ENCODE results near the gene ITPR2.
"Not testable (repeated sequence)": the region's sequence is repeated elsewhere in the genome, so short reads cannot be mapped to it uniquely, and the experiment has no call there.

The ITPR2 gene

DNA sequence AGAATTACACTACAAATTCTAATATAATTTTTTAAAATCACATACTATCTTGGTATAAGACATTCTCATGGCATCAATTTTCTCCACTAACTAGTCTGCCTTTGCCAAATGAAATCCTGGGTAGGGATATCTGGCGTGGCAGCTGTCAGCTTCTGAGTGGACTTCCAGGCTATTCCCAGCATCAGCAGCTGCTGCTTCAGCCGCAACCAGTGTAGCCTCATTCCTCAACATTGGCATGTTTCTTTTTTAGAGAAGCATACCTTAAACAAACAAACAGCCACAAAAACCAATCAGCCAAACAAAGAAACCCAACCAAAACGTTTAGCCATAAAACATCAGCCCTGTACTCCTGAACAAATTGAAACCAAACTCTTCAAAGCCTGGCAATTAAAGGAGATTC is 401.8 kb downstream of the ITPR2 start:
- no peak for DNase-seq

DNA sequence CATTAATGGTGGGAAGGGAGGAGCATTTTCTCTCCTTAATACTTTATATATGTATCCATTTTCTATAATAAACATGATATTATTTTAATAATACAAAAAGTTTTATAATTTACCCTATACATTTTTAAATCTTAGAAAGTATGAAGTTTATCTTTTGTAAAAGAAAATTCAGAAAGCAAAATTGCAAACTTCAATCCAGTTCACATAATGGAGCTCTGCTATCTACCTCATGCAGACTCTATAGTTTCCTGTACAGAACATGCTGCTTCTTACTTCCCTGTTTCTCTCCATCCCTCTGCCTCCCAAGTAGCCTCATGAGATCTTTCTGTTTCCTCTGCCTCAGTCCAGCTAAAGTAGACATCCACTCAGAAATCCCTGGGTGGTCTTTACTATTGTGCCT is 402.4 kb downstream of the ITPR2 start:
- DNase-seq = not testable (repeated sequence)

DNA sequence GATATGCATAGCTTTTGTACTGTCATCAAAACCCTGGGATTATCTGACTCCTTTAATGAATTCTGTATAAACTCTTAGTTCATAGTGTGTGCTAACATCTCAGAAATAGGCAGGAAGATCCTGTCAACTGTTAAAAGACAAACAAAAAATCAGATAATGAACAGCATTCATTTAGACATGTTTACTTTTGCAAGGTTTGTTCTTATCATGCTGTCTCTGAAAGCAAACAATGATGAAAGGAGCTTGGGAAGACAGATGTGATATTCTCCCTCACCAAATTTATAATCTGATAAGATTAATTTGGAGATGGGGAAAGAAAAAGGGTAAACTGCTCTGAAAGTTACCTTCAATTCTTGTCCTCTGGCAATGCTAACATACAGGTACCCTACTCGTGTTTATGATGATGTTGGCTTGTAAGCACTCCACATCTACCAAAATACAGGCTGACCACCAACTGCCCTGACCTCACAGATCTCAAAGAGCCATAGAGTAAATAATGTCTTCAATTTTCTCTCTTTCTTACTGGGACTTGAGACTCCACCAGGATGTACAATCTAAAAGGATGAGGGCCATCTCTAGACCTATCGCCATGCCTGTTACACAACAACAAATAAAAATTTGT is 403.8 kb downstream of the ITPR2 start:
- no peak for DNase-seq

DNA sequence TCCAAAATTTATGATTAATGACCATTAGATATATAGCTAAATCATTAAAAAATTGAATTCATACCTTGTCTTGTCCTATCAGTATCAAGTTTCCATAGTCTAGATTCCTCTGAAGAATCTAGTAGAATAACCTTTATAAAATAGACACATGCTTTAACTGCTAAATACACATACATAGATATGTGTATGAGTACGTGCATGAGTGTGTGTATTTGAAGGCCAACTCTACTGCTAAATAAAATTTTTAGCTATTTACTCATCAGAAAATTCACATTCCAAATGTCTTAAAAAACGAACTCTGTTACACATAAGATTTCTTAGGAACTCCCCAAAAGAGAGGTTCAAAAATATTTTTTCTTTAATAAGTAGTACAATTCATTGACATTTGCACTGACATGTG is 404.6 kb downstream of the ITPR2 start:
- no peak for DNase-seq

DNA sequence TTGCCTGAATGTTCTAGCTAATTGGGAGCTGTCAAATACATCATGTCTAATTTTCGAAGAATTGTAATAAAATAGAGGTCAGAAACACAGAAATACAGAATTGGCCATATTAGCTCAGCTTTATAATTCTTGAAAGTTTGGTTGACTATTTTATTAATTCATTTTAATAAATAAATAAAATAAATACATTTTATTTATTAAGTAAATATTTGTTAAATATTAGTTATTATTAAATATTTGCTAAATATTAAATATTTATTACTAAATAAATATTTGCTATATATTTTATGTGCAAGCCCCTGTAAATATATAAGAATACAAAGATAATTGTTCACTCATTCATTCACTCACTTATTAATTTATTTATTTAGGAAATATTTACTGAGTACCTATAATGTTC is 406.3 kb downstream of the ITPR2 start:
- no peak for DNase-seq

DNA sequence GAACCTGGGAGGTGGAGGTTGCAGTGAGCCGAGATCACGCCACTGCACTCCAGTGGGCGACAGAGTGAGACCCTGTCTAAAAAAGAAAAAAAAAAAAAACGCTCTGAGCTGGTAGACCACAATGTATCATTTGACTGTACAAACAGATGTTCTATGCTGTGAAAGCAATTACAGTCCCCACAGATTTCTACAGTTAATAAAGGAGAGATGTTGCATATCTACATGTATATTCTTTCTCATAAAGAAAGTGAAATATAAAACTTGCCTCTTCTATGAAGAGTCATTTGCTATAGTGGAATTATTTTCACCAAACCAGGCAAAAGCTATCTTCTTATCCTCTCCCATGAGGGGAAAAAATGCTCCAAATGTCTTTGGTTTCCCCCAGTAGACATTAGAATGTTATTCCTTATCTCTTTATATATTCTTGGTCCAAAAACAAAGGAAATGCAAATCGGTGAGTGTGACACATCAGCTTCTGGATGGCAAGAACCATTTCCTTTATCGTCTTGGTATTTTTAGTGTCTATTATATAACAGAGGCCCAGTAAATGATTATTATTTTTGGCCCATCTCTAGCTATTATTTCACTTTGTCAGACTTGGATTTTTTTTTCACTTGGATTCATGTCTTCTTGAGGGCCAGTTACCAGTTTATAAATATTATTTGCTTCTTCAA is 407.3 kb downstream of the ITPR2 start:
- no peak for DNase-seq

DNA sequence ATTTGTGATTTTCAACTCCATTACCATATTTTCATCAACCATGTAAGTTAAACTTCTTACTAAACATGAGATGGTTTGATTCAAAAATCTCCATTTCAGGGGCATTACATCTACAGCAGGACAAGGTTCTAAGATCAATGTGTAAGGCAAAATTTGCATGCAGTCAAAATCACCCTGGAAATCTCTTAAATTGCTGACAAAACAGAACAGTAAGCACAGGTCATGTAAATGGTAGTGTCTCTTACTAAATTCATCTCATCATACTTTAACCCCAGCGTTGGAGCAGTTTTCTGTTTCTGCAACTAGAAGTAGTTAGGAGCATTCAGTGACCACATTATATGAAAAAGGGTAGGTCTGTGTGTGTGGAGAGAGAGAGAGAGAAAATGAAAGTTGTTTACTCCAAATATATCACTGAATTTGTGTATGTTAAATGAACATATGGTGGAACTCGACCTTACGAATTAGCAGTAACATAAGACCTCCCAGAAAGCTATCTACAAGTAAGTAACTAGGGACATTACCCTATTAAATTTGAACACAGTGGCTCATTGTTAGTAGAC is 410.1 kb downstream of the ITPR2 start:
- no peak for DNase-seq

DNA sequence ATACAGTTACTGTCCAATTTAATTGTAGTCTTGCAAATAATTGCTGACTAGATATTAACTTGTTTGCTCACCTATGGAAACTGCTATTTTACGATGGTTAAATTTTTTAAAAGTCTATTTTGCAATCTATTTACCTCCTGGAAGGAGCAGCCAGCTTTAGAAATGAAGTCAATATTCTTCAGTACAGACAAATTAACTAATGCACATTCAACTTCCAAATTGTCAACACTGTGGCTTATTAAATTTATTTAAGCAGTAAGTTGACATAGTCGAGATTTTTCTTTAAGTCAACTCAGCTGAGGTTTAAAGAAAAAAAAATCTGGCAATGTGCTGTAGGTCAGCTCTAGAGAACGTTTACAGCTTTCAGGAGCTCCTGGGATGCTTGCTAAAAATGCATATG is 416.4 kb downstream of the ITPR2 start:
- no peak for DNase-seq

DNA sequence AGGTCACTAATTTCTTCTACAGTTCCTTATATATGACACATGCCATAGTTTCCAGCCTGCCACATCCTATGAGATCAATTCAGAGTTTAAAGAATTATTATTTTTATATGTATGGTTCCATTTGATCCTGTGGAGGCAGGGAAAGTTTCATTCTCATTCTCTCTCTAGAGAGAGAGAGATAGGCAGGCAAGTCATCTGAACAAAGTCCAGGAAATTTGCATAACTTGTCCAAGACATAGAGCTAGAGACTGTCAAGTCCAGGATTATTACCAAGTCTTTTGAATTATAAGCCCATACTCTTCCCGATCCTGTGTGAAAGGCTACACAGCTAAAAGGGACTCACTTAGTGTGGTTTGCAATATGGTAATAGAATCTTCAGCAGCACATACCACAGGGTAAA is 422.3 kb downstream of the ITPR2 start:
- DNase-seq = no peak

DNA sequence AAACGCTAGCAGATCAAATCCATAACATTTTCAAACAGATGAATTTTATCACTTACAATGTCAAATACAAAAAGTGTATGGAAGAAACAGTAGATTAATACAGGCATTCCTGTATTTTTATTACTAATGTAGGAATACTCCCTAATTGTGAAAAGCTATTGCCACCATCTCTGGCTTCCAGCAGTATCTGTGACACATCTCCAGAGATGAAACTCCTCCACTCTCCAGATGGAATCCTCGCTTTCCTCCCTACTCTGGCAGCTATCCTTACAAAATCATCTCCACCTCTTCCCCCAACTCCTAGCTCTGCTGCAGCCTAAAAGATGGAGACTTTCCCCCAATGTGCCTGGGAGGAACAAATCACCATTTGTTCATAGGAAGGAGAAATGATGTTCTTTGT is 426.2 kb downstream of the ITPR2 start:
- DNase-seq = no peak

DNA sequence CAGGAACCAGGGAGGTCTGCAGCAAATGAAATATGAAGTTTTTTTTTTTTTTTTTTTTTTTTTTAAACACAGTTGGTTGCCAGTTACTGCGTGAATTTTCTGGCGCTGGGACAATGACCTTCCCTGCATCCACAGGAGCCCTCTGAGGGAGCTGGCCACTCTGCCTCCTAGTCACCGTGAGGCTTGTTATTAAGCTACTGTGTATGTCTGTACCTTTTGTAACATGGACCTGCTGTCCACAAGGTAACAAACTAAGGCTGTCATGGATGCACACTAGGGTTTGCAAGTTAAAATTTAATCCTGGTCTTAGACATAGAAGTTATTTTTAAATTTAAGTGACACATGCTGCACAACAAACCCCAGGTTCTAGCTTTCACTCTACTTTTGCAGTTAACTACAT is 426.6 kb downstream of the ITPR2 start:
- no peak for DNase-seq

DNA sequence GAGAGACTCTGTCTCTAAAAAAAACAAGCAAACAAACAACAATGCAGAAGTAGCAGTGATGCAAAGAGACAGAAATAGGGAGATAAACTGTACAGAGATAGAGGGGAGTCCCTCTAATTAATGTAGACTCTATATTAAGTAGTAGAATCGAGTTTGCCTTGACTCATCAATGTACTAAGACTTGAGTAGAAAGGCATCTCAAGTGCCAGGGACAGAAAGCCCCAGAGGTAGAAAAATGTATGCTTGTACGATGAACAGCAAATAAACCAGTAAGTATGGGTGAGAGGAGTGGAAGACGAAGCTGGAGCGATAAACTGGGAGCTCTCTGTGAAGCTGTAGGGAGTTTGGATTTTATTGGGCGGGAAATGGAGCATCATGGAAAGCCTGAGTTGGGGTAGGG is 429.4 kb downstream of the ITPR2 start:
- DNase-seq = no peak

DNA sequence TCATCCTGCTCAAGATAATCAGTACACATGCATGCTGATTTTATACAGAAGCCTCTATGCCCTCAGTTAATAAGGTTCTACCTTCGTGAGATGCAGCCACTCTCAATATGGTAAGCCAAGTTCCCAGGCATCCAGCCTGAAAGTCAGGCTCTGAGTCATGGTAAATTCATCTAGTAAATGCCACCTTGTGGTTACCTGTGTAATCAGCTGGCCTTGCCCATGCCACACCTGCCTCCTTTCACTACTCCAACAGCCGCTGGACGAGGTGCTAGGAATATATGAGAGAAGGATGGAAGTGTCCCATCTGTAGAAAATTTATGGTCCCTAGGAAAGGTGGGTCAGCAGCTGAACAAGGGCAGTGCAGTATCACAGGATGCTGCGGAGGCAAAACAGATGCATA is 430.3 kb downstream of the ITPR2 start:
- no peak for DNase-seq

DNA sequence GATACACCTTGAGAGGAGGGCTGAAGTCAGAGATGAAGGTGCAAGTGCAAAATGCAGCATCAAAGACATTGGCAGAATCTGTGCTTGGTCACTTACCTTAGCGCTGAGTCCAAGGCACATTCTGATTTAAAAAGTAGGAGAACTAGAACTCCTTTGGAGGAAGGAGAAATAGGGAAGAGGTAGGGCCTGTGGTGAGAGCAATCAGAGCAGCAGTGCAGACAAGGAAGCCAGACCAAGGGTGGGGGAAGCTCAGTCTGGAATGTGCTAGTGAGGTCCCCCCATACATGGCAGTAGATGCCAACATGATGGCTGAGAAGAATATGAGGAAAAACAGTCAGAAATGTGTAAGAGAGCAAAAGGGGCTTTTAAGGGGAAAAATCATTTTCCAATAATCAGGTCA is 431.1 kb downstream of the ITPR2 start:
- DNase-seq = no peak

DNA sequence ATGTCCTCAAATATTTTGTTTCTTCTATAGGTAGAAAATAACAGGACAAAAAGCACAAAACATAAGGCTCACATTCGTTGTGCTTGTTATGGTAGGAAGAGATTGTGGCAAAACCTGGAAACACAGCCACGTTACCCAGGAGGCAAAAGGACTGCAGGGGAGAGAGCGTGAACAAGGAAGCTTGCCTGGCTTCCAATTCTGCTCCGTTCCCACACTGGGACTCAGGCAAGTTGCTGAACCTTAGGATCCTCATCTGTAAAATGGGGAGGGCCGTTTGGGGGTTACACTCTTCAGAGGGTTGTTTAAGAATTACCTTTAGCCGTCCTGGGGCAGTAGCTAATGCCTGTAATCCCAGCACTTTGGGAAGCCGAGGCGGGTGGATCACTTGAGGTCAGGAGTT is 432.4 kb downstream of the ITPR2 start:
- no peak for DNase-seq

DNA sequence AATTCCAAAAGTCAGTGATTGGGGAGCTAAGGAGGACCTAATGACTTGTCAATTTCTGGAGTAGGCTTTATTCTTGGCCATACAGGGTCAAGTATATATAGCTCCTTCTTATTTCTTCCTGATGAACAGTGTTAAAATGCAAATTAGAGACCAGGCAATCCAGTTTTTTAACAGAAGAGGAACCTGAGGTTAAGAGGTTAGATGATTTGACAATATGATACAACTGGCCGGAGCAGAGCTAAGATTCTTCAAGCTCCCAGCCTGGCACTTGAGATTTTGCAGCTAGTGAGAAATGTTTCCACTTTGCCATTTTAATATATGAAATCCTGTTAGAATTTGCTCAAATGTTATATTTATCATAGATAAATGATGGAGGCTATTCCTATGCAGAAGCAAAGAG is 433.6 kb downstream of the ITPR2 start:
- no peak for DNase-seq

DNA sequence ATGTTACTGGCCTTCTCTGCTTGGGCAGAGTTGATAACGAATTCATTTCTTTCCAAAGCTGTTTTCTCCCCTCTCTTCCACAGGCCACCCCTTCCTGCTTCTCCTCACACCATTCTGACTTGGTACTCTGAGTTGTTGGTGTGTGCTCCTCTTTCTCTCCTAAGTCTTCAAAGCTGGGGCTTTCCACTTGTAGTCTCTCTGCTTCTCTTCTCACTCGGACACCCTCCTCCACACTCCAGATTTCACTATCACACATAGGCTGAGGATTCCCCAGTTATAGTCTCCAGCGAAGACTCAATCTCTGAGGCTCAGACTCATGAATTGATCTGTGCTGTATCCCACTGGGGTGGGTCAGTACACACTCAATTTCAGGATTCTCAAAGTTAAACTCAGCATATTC is 436.6 kb downstream of the ITPR2 start:
- no peak for DNase-seq

DNA sequence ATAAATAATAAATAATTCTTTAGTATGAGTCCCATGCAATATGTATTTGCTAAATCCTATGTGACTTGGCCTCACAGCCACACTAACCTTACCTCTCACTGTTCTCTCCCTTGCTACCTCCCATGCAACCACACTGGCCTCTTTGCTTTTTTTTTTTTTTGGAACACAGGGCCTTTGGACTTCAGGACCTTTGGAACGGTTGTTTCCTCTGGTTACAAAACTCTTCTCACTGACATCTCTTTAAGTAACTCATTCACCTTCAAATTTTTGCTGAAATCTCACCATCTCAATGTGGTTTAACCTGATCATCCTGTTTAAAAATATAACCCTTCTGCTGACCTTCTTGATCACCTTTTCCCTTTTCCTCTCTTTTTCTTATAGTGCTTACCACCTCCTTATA is 443.7 kb downstream of the ITPR2 start:
- DNase-seq = no peak

DNA sequence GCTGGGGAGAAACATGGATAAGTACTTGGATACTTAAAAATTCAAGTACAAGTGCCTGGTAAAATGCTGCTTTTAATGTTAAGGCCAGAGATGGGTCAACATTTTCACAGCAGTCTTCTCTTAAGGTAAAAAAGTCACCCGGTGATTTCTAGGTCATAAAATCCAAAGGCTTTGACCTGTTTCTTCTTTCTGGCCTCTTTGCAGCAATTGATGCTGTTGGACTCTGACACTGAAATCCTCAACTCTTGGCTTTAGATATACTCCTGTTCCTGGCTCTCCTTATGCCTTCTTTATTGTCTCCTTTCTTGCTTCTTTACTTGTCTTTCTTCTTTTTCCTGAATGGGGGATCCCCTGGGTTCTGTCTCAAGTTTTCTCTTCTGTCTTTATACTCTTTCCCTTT is 448.5 kb downstream of the ITPR2 start:
- DNase-seq = no peak

DNA sequence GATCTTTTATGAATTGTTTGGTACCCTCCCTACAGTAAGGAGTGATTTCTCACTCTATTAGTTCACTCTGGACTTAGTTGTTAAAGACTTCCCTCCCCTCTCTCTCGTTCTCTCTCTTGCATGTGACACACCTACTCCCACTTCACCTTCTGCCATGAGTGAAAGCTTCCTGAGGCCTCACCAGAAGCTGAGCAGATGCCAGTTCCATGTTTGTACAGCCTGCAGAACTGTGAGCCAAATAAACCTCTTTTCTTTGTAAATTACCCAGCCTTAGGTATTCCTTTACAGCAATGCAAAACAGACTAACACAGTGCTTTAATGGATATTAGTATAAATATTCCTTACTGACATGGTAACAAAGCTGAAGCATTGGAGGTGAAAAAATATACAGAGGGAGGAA is 450.0 kb downstream of the ITPR2 start:
- no peak for DNase-seq

DNA sequence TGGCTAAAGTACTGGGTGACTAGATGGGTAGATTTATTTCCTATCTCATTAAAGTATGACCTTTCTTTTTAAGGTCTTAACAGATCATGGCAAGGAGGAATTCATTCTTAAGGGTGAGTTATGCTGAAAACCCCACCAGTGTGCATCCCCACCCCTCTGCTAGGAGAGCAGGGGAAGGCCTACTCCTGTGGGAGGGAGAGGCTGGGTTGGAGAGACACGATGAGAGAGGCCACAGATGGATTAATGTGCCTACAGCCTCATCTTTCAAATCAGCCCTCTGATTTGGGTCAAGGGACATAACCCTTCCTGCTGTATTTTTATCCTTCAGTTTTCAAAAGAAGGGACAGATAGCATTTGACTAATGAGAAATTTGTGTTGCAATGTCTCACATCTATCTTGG is 452.1 kb downstream of the ITPR2 start:
- DNase-seq = no peak

DNA sequence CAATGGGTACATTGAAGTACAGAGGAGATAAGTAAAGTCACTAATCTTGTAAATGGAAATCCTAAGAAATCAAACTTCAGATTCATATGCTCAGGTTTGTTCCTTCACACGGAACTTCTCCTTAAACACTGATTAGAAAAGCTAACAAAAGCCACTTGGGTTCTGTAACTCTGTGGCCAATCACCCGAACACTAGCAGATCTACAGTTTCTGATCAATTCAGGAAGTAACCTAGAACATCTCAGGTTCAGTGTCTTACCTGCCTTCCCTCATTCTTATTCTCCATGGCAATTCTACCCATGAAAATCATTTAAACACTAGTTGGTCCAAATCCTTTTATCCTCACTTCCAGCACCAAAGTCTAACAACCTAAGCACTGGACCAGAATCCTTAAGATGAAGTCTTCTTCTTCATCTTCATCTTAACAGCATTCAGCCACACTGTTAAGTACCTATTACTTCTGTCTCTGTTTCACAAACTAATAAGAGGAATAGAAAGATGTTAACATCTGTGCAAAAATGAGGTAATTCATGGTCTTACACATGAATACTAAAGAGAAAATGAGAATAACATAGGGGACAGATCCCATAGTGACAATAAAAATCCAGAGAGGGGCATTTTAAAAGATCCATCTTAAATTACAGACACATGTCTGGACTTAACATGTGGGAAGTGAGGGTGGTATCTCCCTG is 453.1 kb downstream of the ITPR2 start:
- DNase-seq = no peak

DNA sequence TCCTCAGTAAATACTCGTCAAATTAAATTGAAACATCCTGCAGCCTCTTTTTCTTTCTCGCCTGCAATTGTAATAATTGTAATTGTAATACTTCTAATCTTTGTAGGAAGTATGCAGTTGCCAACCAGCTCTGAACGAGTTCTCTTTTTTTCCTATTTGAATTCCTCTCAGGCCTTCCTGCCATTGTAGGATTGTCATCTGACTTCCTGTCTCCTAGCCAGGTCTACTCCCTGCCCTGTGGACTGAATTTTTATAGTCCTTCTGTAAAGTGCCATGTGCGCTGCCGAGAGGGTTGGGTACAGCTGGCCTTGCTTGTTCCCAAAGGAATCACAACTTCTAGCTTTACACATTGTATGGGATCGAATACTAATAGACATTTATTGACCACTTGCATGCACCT is 454.3 kb downstream of the ITPR2 start:
- DNase-seq = no peak

DNA sequence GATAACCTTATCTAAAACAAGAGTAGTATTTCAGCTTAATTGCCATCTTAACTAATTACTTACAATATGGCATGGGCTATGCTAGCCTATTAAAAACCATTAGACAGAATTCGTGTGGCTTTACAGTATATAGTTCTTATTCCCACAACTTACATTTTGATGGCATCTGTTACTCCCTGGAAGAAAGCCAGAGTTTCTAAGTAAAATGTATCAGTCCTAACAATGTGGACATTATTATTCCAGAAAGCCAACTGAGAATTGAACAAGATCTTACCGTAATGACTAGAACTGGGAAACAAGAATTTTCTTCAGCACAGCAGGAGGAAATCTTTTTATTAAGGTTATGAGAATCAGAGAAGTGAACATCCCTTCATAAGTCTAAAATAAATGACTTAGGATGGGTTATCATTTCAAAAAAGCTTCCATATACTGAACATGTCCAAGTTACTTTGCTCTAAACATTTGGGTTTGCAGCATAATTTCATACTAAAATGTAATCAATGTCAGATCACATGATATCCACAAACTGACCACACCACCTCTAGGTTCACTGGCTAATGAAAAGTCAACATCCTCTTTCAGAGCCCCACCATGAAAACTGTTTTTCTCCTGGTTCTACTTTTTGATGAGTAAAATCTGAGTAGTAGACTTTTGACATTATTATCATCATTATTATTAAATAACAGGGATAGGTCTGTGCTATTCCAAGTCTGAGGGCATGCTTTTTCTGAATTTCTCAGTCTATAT is 457.9 kb downstream of the ITPR2 start:
- DNase-seq = no peak
